Astrocyte (in vitro differentiated cells and primary cell): ENCODE measurements around the gene YPEL1.

ENCODE experiments used
- CTCF ChIP-seq: IDR thresholded peaks from 2 replicates; pipeline ENCODE4 v1.5.1; 2011; ENCODE audit warnings: low read depth, mild to moderate bottlenecking, inconsistent platforms, low read length, moderate library complexity; ENCODE audit not compliant: insufficient read depth
- EZH2 ChIP-seq: IDR thresholded peaks from 2 replicates; pipeline ENCODE4 v1.6.1; 2012; ENCODE audit warnings: mild to moderate bottlenecking, low read length, inconsistent platforms; ENCODE audit not compliant: insufficient read depth

- TF ChIP-seq CTCF (no peak), EZH2 (no peak)
Observed at GRCh38 chr22:21651521-21652009, 84.0 kb downstream of the YPEL1 start.
